Neural progenitor cell (in vitro differentiated cells): ENCODE results near the gene CLIC5.

ENCODE experiments used
- EZH2 ChIP-seq: fragments of 200-600 bp; sonication (generic); IDR thresholded peaks from 2 replicates; pipeline ENCODE4 v1.6.1; 2017; ENCODE audit warnings: antibody characterized with exemption, mild to moderate bottlenecking, moderate library complexity
- EZH2phosphoT487 ChIP-seq: fragments of 200-600 bp; sonication (generic); IDR thresholded peaks from 2 replicates; pipeline ENCODE4 v1.6.1; 2017; ENCODE audit warnings: antibody characterized with exemption
- TF ChIP-seq, protein P1 (sequence below): fragments of 200-600 bp; sonication (generic); IDR thresholded peaks from 2 replicates; pipeline ENCODE4 v1.5.1; 2017; ENCODE audit warnings: antibody characterized with exemption, mild to moderate bottlenecking

DNA sequence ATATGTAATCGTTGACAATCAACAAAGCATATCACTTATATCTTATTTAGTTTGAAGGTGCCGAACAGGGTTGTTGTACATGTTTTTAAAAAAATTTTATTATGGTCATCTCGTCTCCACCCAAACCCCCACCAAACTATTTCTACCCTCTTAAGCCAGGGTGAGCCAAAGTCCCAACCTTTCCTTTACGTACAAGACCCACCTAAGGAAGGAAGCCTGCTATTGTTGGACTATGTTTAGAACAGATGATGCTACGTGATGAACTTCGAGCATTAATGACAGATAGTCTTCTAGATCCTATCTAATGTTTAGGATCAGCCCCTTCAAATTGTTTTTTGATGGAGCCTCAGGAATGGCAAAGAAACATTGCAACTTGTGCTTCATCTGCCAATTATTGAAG lies 44.4 kb downstream of the CLIC5 start:
- TF ChIP-seq, protein P1, sequence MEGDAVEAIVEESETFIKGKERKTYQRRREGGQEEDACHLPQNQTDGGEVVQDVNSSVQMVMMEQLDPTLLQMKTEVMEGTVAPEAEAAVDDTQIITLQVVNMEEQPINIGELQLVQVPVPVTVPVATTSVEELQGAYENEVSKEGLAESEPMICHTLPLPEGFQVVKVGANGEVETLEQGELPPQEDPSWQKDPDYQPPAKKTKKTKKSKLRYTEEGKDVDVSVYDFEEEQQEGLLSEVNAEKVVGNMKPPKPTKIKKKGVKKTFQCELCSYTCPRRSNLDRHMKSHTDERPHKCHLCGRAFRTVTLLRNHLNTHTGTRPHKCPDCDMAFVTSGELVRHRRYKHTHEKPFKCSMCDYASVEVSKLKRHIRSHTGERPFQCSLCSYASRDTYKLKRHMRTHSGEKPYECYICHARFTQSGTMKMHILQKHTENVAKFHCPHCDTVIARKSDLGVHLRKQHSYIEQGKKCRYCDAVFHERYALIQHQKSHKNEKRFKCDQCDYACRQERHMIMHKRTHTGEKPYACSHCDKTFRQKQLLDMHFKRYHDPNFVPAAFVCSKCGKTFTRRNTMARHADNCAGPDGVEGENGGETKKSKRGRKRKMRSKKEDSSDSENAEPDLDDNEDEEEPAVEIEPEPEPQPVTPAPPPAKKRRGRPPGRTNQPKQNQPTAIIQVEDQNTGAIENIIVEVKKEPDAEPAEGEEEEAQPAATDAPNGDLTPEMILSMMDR: no peak
- TF ChIP-seq EZH2 (no peak), EZH2phosphoT487 (no peak)
